GM18520 (cell line): ENCODE data around the gene DOCK2.

Source experiments
- ATAC-seq: cut with Tn5 transposase; IDR thresholded peaks from one replicate; pipeline ENCODE4 v1.9.1; 2021; ENCODE audit not compliant: unreplicated experiment

Gene DOCK2

GRCh38 chr5:169688106-169688505, 51.0 kb downstream of the DOCK2 start:
- no peak for ATAC-seq

GRCh38 chr5:169691471-169691870, 54.4 kb downstream of the DOCK2 start:
- ATAC-seq, result no peak

GRCh38 chr5:169694091-169694625, 57.1 kb downstream of the DOCK2 start:
- no peak for ATAC-seq

- ATAC-seq, result no peak
These were observed 58.0 kb downstream of the DOCK2 start for GRCh38 chr5:169695025-169695625.

GRCh38 chr5:169695919-169696490, 58.9 kb downstream of the DOCK2 start:
- ATAC-seq, result no peak

- ATAC-seq, result no peak
These were observed 59.8 kb downstream of the DOCK2 start for GRCh38 chr5:169696621-169697510.

- ATAC-seq, result no peak
These were observed 60.4 kb downstream of the DOCK2 start for GRCh38 chr5:169697511-169697890.

- ATAC-seq, result no peak
These were observed 60.9 kb downstream of the DOCK2 start for GRCh38 chr5:169697976-169698375.

GRCh38 chr5:169700611-169701010, 63.5 kb downstream of the DOCK2 start:
- no peak for ATAC-seq

- ATAC-seq, result no peak
These were observed 64.9 kb downstream of the DOCK2 start for GRCh38 chr5:169701910-169702451.

GRCh38 chr5:169702693-169703481, 65.8 kb downstream of the DOCK2 start:
- peak; percentile 80 for ATAC-seq

GRCh38 chr5:169703813-169704212, 66.7 kb downstream of the DOCK2 start:
- no peak for ATAC-seq

- ATAC-seq, result no peak
These were observed 68.2 kb downstream of the DOCK2 start for GRCh38 chr5:169705322-169705721.

- no peak for ATAC-seq
These were observed 69.0 kb downstream of the DOCK2 start for GRCh38 chr5:169706071-169706470.

- ATAC-seq, result no peak
These were observed 69.8 kb downstream of the DOCK2 start for GRCh38 chr5:169706758-169707450.

GRCh38 chr5:169707686-169708085, 70.6 kb downstream of the DOCK2 start:
- no peak for ATAC-seq

GRCh38 chr5:169710675-169711074, 73.6 kb downstream of the DOCK2 start:
- ATAC-seq, result no peak

GRCh38 chr5:169711551-169712225, 74.6 kb downstream of the DOCK2 start:
- no peak for ATAC-seq

- ATAC-seq, result no peak
These were observed 75.4 kb downstream of the DOCK2 start for GRCh38 chr5:169712428-169712827.

GRCh38 chr5:169716287-169716686, 79.2 kb downstream of the DOCK2 start:
- ATAC-seq, result no peak
